Hepatocyte (in vitro differentiated cells): ENCODE data around the gene LIMA1.

Source experiments
- CTCF ChIP-seq: fragments of 200-600 bp; sonication (generic); IDR thresholded peaks from 2 replicates; pipeline ENCODE4 v1.5.1; 2016; ENCODE audit warnings: antibody characterized with exemption, mild to moderate bottlenecking; ENCODE audit not compliant: poor library complexity
- EZH2 ChIP-seq: fragments of 200-600 bp; sonication (generic); IDR thresholded peaks from 2 replicates; pipeline ENCODE4 v1.6.1; 2016; ENCODE audit warnings: antibody characterized with exemption, mild to moderate bottlenecking, borderline replicate concordance

GRCh38 chr12:50207424-50207823 is 75.9 kb downstream of the LIMA1 start:
- TF ChIP-seq CTCF (no peak), EZH2 (no peak)
